ENCODE measurements around the gene CAMK1.

CAMK1 gene

DNA sequence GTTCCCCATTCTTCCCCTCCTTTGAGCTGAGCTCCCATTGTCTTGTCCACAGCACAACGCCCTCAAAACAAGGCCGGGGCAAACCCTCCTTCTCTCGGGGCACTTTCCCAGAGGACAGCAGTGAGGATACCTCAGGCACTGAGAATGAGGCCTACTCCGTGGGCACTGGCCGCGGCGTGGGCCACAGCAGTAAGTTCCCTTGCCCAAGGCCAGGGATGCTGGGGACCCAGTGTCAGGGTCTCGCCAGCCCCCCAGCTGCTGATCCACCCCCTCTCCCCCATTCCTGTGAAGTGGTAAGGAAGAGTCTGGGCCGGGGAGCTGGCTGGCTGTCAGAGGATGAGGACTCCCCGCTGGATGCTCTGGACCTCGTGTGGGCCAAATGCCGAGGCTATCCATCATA, 24.2 kb downstream of the CAMK1 start:
- Histone ChIP-seq H4K91ac (ENCODE audit: low read depth, low read length) (no peak overlapping the region), H2AK5ac (ENCODE audit: low read length) (no peak overlapping the region), H4K12ac (ENCODE audit: low read depth, low read length) (no peak overlapping the region), H3K9me3 (ENCODE audit: insufficient read depth, low read depth, low read length) (no peaks in the 10 kb centered on the region), H2BK5ac (ENCODE audit: low read depth, low read length, poor library complexity) (no peak overlapping the region), H2BK120ac (ENCODE audit: insufficient read depth, low read length, poor library complexity) (no peak overlapping the region), H2BK12ac (ENCODE audit: low read length) (no peak overlapping the region), H3K79me1 (ENCODE audit: low read length) (peaks cover 7% of the 10 kb centered on the region), H3K14ac (ENCODE audit: low read length) (no peak overlapping the region), H3K27ac (ENCODE audit: low read depth, low read length) (no peak overlapping the region), H3K4me3 (ENCODE audit: low read depth, low read length) (no peak overlapping the region), H3K4me1 (ENCODE audit: control insufficient read depth in 1 of 2, insufficient read depth in 2 of 2, low read length in 2 of 2) (peaks cover under 1 to 5% of the 10 kb centered on the region in 2 experiments), H3K4ac (ENCODE audit: low read depth, low read length) (no peak overlapping the region), H3K23ac (ENCODE audit: low read length) (no peak overlapping the region), H2AFZ (ENCODE audit: insufficient read depth, low read length, poor library complexity) (no peak overlapping the region), H3K79me2 (ENCODE audit: control insufficient read depth, insufficient read depth, low read length, poor library complexity) (peaks cover 3% of the 10 kb centered on the region), H3K9ac (ENCODE audit: low read length) (no peak overlapping the region), H3K27me3 (ENCODE audit: insufficient read depth, low read length) (no peaks in the 10 kb centered on the region), H3K36me3 (ENCODE audit: control insufficient read depth in 1 of 2, insufficient read depth in 2 of 2, low read length in 2 of 2) (peaks cover 65 to 76% of the 10 kb centered on the region in 2 experiments), H3K4me2 (ENCODE audit: low read length) (no peak overlapping the region), H3K18ac (ENCODE audit: low read length) (no peak overlapping the region), H4K8ac (ENCODE audit: low read depth, low read length) (no peak overlapping the region)
- no CpG with 5 or more reads among the region's 12 CpGs for WGBS (ENCODE audit: extremely low coverage, insufficient coverage, insufficient read length)
- no peak for DNase-seq

DNA sequence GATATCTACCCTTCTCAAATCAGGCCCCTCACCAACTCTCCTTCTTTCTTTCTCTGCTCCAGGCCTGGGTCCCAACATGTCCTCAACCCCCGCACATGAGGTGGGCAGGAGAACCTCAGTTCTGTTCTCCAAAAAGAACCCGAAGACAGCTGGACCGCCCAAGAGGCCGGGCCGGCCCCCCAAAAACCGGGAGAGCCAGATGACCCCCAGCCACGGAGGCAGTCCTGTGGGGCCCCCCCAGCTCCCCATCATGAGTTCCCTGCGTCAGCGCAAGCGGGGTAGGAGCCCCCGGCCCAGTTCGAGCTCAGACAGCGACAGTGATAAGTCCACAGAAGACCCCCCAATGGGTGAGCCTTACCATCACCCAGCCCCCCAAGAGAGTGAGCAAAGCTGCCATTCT, 25.6 kb downstream of the CAMK1 start:
- Histone ChIP-seq H2AK5ac (ENCODE audit: low read length) (no peak overlapping the region), H3K27ac (ENCODE audit: low read depth, low read length) (no peak overlapping the region), H3K4me2 (ENCODE audit: low read length) (no peak overlapping the region), H3K14ac (ENCODE audit: low read length) (no peak overlapping the region), H2AFZ (ENCODE audit: insufficient read depth, low read length, poor library complexity) (no peak overlapping the region), H2BK5ac (ENCODE audit: low read depth, low read length, poor library complexity) (no peak overlapping the region), H3K9me3 (ENCODE audit: insufficient read depth, low read depth, low read length) (no peaks in the 10 kb centered on the region), H4K8ac (ENCODE audit: low read depth, low read length) (no peak overlapping the region), H4K12ac (ENCODE audit: low read depth, low read length) (no peak overlapping the region), H3K4me1 (ENCODE audit: control insufficient read depth in 1 of 2, insufficient read depth in 2 of 2, low read length in 2 of 2) (peaks cover 0 to 2% of the 10 kb centered on the region in 2 experiments), H3K9ac (ENCODE audit: low read length) (no peak overlapping the region), H3K27me3 (ENCODE audit: insufficient read depth, low read length) (no peaks in the 10 kb centered on the region), H4K91ac (ENCODE audit: low read depth, low read length) (no peak overlapping the region), H3K79me1 (ENCODE audit: low read length) (no peaks in the 10 kb centered on the region), H3K4ac (ENCODE audit: low read depth, low read length) (no peak overlapping the region), H3K36me3 (ENCODE audit: control insufficient read depth in 1 of 2, insufficient read depth in 2 of 2, low read length in 2 of 2) (peaks cover 76 to 89% of the 10 kb centered on the region in 2 experiments), H2BK120ac (ENCODE audit: insufficient read depth, low read length, poor library complexity) (no peak overlapping the region), H3K18ac (ENCODE audit: low read length) (no peak overlapping the region), H3K23ac (ENCODE audit: low read length) (no peak overlapping the region), H2BK12ac (ENCODE audit: low read length) (no peak overlapping the region), H3K4me3 (ENCODE audit: low read depth, low read length) (no peak overlapping the region), H3K79me2 (ENCODE audit: control insufficient read depth, insufficient read depth, low read length, poor library complexity) (no peaks in the 10 kb centered on the region)
- DNase-seq, result no peak
- WGBS (ENCODE audit: extremely low coverage, insufficient coverage, insufficient read length), result no CpG with 5 or more reads among the region's 13 CpGs

GRCh38 chr3:9743548-9743947, 26.2 kb downstream of the CAMK1 start:
- no peak overlapping the region for H3K18ac ChIP-seq (ENCODE audit: low read length)
- no CpG with 5 or more reads among the region's 18 CpGs for WGBS (ENCODE audit: extremely low coverage, insufficient coverage, insufficient read length)
- no peak overlapping the region for H3K4me3 ChIP-seq (ENCODE audit: low read depth, low read length)
- H4K8ac ChIP-seq (ENCODE audit: low read depth, low read length), result no peak overlapping the region
- H2BK12ac ChIP-seq (ENCODE audit: low read length), result no peak overlapping the region
- no peak overlapping the region for H2AFZ ChIP-seq (ENCODE audit: insufficient read depth, low read length, poor library complexity)
- no peak overlapping the region for H3K14ac ChIP-seq (ENCODE audit: low read length)
- H3K9ac ChIP-seq (ENCODE audit: low read length), result no peak overlapping the region
- H3K4ac ChIP-seq (ENCODE audit: low read depth, low read length), result no peak overlapping the region
- no peak overlapping the region for H2AK5ac ChIP-seq (ENCODE audit: low read length)
- H3K4me1 ChIP-seq (ENCODE audit: control insufficient read depth in 1 of 2, insufficient read depth in 2 of 2, low read length in 2 of 2), result no peaks in the 10 kb centered on the region
- H4K91ac ChIP-seq (ENCODE audit: low read depth, low read length), result no peak overlapping the region
- no peaks in the 10 kb centered on the region for H3K79me2 ChIP-seq (ENCODE audit: control insufficient read depth, insufficient read depth, low read length, poor library complexity)
- DNase-seq, result no peak
- peaks cover 80 to 95% of the 10 kb centered on the region in 2 experiments for H3K36me3 ChIP-seq (ENCODE audit: control insufficient read depth in 1 of 2, insufficient read depth in 2 of 2, low read length in 2 of 2)
- H3K79me1 ChIP-seq (ENCODE audit: low read length), result no peaks in the 10 kb centered on the region
- no peaks in the 10 kb centered on the region for H3K27me3 ChIP-seq (ENCODE audit: insufficient read depth, low read length)
- no peak overlapping the region for H2BK5ac ChIP-seq (ENCODE audit: low read depth, low read length, poor library complexity)
- no peak overlapping the region for H3K4me2 ChIP-seq (ENCODE audit: low read length)
- no peak overlapping the region for H4K12ac ChIP-seq (ENCODE audit: low read depth, low read length)
- H3K23ac ChIP-seq (ENCODE audit: low read length), result no peak overlapping the region
- no peak overlapping the region for H3K27ac ChIP-seq (ENCODE audit: low read depth, low read length)
- no peak overlapping the region for H2BK120ac ChIP-seq (ENCODE audit: insufficient read depth, low read length, poor library complexity)
- no peaks in the 10 kb centered on the region for H3K9me3 ChIP-seq (ENCODE audit: insufficient read depth, low read depth, low read length)

DNA sequence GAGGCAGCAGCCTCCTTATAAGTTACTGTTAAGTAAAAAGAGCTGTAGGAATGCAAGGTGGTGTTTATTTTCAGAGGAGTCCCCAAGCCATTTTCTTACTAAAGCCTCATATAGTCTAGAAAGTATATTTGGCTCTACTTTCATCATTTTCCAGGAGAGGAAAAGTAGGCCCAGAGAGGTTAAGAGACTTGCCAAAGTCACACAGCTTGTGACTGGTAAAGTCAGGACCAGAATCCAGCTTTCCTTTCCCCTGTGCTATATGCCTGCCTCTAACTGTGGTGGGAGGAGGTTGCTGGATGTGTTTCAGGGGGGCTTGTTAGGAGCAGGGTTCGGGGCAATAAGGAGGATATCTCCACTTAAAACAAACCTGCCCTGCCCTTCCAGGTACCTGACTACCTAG, 27.2 kb downstream of the CAMK1 start:
- H3K23ac ChIP-seq (ENCODE audit: low read length), result no peak overlapping the region
- no peak overlapping the region for H2BK120ac ChIP-seq (ENCODE audit: insufficient read depth, low read length, poor library complexity)
- no peak overlapping the region for H2AK5ac ChIP-seq (ENCODE audit: low read length)
- H3K36me3 ChIP-seq (ENCODE audit: control insufficient read depth in 1 of 2, insufficient read depth in 2 of 2, low read length in 2 of 2), result peaks cover 82 to 96% of the 10 kb centered on the region in 2 experiments
- no peaks in the 10 kb centered on the region for H3K79me1 ChIP-seq (ENCODE audit: low read length)
- H3K4ac ChIP-seq (ENCODE audit: low read depth, low read length), result no peak overlapping the region
- H3K4me1 ChIP-seq (ENCODE audit: control insufficient read depth in 1 of 2, insufficient read depth in 2 of 2, low read length in 2 of 2), result no peaks in the 10 kb centered on the region
- no peaks in the 10 kb centered on the region for H3K27me3 ChIP-seq (ENCODE audit: insufficient read depth, low read length)
- no CpG with 5 or more reads among the region's 1 CpG for WGBS (ENCODE audit: extremely low coverage, insufficient coverage, insufficient read length)
- H3K27ac ChIP-seq (ENCODE audit: low read depth, low read length), result no peak overlapping the region
- H2BK5ac ChIP-seq (ENCODE audit: low read depth, low read length, poor library complexity), result no peak overlapping the region
- H4K12ac ChIP-seq (ENCODE audit: low read depth, low read length), result no peak overlapping the region
- H4K8ac ChIP-seq (ENCODE audit: low read depth, low read length), result no peak overlapping the region
- no peak overlapping the region for H3K18ac ChIP-seq (ENCODE audit: low read length)
- no peak overlapping the region for H2BK12ac ChIP-seq (ENCODE audit: low read length)
- no peak overlapping the region for H3K4me3 ChIP-seq (ENCODE audit: low read depth, low read length)
- H2AFZ ChIP-seq (ENCODE audit: insufficient read depth, low read length, poor library complexity), result no peak overlapping the region
- no peak overlapping the region for H4K91ac ChIP-seq (ENCODE audit: low read depth, low read length)
- DNase-seq, result no peak
- H3K4me2 ChIP-seq (ENCODE audit: low read length), result no peak overlapping the region
- no peaks in the 10 kb centered on the region for H3K79me2 ChIP-seq (ENCODE audit: control insufficient read depth, insufficient read depth, low read length, poor library complexity)
- no peak overlapping the region for H3K14ac ChIP-seq (ENCODE audit: low read length)
- no peaks in the 10 kb centered on the region for H3K9me3 ChIP-seq (ENCODE audit: insufficient read depth, low read depth, low read length)
- H3K9ac ChIP-seq (ENCODE audit: low read length), result no peak overlapping the region

Measured in trophoblast cell (in vitro differentiated cells and primary cell).